ENCODE data around the gene RFX5. TPM values are rescaled to one million over a fixed set of nuclear protein-coding genes. Genes with fewer than 3 reads are reported as not detected.
A peak's percentile ranks its signal among the peaks of the same experiment; 100 is the strongest.

The RFX5 gene
- total and polyA plus RNA-seq, 9 of the 15 experiments (the other 6 are each of a cell fraction or from before 2014, with no cell fraction given) = 3.8 to 48.2 (median 32.2) TPM

GRCh38 chr1:151311011-151311410, 36.0 kb downstream of the RFX5 start (continued):
- TF ChIP-seq MCM7 (IDR thresholded peaks at IDR 0.05) = no peak
- no peak for TF ChIP-seq ZBTB9 (CRISPR knock-in tag; IDR thresholded peaks at IDR 0.05)
- TF ChIP-seq XRCC3 (IDR thresholded peaks at IDR 0.05) = no peak
- no peak for TF ChIP-seq BACH1 (tag; IDR thresholded peaks at IDR 0.05)
- no peak for TF ChIP-seq ZBTB1 (CRISPR knock-in tag; IDR thresholded peaks at IDR 0.05; ENCODE audit: borderline replicate concordance, low read depth)
- TF ChIP-seq, protein P1, sequence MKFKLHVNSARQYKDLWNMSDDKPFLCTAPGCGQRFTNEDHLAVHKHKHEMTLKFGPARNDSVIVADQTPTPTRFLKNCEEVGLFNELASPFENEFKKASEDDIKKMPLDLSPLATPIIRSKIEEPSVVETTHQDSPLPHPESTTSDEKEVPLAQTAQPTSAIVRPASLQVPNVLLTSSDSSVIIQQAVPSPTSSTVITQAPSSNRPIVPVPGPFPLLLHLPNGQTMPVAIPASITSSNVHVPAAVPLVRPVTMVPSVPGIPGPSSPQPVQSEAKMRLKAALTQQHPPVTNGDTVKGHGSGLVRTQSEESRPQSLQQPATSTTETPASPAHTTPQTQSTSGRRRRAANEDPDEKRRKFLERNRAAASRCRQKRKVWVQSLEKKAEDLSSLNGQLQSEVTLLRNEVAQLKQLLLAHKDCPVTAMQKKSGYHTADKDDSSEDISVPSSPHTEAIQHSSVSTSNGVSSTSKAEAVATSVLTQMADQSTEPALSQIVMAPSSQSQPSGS (CRISPR knock-in tag; IDR thresholded peaks at IDR 0.05) = no peak

DNA sequence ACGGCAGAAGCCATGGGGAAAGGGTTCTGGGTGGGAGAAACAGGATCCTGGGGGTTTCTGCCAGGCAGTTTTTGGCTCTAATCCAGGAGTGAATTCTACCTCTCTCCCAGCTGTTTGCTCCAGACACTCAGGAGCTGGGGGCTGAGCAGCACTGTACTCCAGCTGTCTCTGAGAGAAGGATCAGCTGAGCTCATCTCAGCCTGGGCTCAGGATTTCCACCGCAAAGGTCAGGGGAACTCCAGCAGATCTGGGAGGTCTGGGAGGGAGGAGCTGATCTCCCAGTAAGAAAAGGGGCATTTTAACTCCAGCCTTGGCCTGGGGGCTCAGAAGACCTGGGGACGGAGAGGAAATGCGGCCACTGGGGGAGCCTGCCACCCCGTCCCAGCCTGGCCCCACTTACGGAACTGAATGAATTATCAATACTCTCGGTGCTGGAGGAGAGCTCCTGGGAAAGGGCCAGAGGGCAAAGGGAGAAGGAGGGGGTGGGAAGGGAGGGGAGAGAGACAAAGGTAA, 37.2 kb downstream of the RFX5 start:
- no peak for FAIRE-seq
- TF ChIP-seq BRCA1 (IDR thresholded peaks at IDR 0.05) (no peak), BRCA1 (CRISPR knock-in tag; IDR thresholded peaks at IDR 0.05) (no peak), NFIC (IDR thresholded peaks at IDR 0.05) (peak; percentile 47; the same call in 1 of the 2 replicates)
- WGBS (ENCODE audit: insufficient coverage, low coverage, missing lambda C conversion rate) = 78% methylated on average over 7 of the region's 7 CpGs
- Histone ChIP-seq H4K20me1 (replicated peaks; ENCODE audit: control insufficient read depth, insufficient read depth, low read length) (peaks cover 7% of the 10 kb centered on the region; the same call in 1 of the 2 replicates), H3K9ac (ENCODE audit: insufficient read depth in 1 of 2, low read depth in 2 of 2, low read length in 2 of 2) (peak overlapping the region; percentile 17 to 61; a peak in 3 of 4 replicates), H3K4me3 (no peak overlapping the region), H3K27me3 (ENCODE audit: control insufficient read depth in 2 of 2, insufficient read depth in 2 of 2, low read length in 2 of 2) (no peaks in the 10 kb centered on the region), H2AFZ (ENCODE audit: low read depth, low read length) (no peak overlapping the region), H3K9me1 (ENCODE audit: control insufficient read depth, insufficient read depth, low read length) (peaks cover 3% of the 10 kb centered on the region), H3K4me2 (ENCODE audit: insufficient read depth, low read length) (no peak overlapping the region), H3K4me1 (replicated peaks in 1 of 2; ENCODE audit: control insufficient read depth in 2 of 2, insufficient read depth in 2 of 2, low read length in 2 of 2) (peaks cover 12 to 45% of the 10 kb centered on the region in 2 experiments; a peak in 4 of 5 replicates), H3K79me2 (ENCODE audit: control insufficient read depth, insufficient read depth, low read length) (peaks cover 25% of the 10 kb centered on the region), H3K27ac (ENCODE audit: extremely low read depth, low read depth, low read length) (peak overlapping the region; percentile 11; the same call in 1 of the 3 replicates), H3K36me3 (ENCODE audit: control insufficient read depth, insufficient read depth, low read length) (peaks cover 97% of the 10 kb centered on the region), H3K9me3 (replicated peaks; ENCODE audit: control insufficient read depth, insufficient read depth, low read depth, low read length) (no peaks in the 10 kb centered on the region)
- no peak for ATAC-seq
- intact Hi-C loops (cut with micrococcal nuclease) (no loop called here), in situ Hi-C loops (cut with MboI) (no loop called here)
- ChIA-PET CTCF (ENCODE audit: low intra/inter-chr PET ratio) (no interaction called here), POLR2A (interaction anchor here (0.7 to 13.7 kb wide), 8 partner anchors 9 to 30 kb away, joined by 3 to 156 read pairs (median 4); partner anchors contain the start of genes PI4KB and ZNF687)
- BruUV-seq (replicated peaks) = no TSS peak
- DNase-seq (ENCODE audit: extremely low read depth in 1 of 4, low spot score in 3 of 4) = no peak

All from K562 (cell line).